ENCODE results near the gene PCDHGA1.

Gene PCDHGA1

DNA sequence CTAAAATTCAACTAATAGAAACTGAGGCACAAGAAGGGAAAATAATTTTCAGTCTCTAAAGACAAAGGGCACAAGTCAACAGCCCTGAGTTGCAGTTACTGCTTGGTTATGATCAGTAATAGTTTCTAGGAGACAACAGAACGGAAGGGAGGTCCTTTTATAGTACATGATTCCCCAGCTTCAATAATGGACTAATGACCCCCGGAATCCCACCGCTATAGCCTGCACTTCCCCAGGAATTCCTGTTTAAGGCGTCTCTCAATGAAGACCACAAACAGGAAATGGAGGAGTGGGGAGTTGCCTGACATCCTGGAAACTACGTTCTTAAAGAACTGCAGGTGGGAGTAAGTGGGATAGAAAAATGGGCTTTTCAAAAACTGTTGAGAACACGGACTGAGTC lies 227.8 kb downstream of the PCDHGA1 start:
- TF ChIP-seq, protein P1, sequence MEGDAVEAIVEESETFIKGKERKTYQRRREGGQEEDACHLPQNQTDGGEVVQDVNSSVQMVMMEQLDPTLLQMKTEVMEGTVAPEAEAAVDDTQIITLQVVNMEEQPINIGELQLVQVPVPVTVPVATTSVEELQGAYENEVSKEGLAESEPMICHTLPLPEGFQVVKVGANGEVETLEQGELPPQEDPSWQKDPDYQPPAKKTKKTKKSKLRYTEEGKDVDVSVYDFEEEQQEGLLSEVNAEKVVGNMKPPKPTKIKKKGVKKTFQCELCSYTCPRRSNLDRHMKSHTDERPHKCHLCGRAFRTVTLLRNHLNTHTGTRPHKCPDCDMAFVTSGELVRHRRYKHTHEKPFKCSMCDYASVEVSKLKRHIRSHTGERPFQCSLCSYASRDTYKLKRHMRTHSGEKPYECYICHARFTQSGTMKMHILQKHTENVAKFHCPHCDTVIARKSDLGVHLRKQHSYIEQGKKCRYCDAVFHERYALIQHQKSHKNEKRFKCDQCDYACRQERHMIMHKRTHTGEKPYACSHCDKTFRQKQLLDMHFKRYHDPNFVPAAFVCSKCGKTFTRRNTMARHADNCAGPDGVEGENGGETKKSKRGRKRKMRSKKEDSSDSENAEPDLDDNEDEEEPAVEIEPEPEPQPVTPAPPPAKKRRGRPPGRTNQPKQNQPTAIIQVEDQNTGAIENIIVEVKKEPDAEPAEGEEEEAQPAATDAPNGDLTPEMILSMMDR (IDR thresholded peaks at IDR 0.05; ENCODE audit: low read depth, low read length), result no peak
- no peak overlapping the region for H3K4me3 ChIP-seq (ENCODE audit: low read depth, low read length)

DNA sequence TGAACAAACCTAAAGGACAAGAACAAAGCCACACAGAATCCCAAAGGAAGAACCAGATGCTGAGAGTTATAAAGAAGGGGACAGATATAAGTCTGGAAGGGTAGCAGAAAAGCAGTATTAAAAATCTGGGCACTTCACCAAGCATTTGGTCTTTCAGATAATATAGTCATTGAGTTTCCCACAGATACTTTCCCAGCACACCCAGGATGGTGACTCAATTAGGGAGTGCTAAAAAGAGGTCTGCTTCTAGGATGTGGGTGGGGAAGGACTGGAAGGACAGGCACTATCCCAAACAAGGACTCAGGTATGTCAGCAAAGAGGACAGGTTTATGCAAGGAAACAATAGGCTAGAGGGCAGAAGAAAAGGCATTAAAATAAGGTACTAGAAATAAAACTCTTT lies 229.1 kb downstream of the PCDHGA1 start:
- TF ChIP-seq, protein P1 (IDR thresholded peaks at IDR 0.05; ENCODE audit: low read depth, low read length), result no peak
- no peak overlapping the region for H3K4me3 ChIP-seq (ENCODE audit: low read depth, low read length)

DNA sequence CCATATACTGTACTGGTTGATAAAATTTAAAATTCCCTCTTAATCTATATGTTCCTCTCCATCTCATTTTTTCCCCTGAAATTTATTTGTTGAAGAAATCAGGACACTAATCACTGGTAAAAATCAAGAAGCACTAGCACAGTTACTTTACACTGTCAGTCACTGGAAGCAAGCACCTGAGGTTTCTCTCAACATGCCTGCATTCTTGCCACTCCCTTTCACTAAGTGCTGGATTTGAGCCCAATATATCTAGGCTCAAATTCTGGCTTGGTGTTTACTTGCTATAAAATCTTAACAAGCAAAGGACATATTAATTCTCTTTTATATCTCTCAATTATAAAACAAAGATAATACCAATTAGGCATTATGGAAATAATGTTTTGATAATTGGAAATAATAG lies 229.8 kb downstream of the PCDHGA1 start:
- no peak overlapping the region for H3K4me3 ChIP-seq (ENCODE audit: low read depth, low read length)
- TF ChIP-seq, protein P1 (IDR thresholded peaks at IDR 0.05; ENCODE audit: low read depth, low read length), result no peak

DNA sequence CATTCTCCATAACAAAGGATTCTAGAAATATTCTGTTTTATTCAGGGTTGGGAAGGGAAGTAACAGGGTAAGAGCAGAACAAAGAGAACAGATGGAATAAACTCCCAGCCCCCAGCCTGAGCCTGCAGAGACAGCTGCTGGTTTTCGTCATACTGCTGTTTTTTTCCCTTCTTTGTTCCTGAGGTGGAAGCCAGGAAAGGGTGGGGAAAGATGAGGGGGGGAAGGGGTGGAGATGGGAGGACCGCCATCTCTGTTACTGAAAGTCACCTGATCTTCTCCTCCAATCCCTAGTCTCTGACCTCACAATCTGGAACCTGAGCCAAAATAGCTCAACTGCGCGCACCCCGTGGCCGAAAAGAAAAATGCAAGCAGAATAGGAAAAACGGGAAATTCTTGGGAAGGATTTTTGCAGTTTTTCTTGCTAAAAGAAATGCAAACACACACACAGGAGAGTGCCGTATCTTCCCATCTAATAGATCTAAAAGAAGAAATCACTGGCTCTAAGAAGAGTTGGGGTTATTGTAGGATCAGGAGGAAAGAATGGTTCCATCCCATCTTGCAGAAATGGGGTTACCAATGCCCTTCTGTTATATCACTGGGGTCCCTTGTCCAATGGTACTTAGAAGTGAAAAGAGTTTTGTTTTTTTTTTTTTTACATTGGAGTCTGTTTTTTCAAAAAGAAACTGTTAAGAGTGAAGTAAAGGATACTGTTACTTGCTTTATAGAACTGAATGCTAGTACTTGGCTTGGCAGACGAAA lies 230.6 kb downstream of the PCDHGA1 start:
- TF ChIP-seq, protein P1 (IDR thresholded peaks at IDR 0.05; ENCODE audit: low read depth, low read length), result peak; percentile 93
- H3K4me3 ChIP-seq (ENCODE audit: low read depth, low read length), result peak overlapping the region; percentile 3; the same call in 1 of the 2 replicates

Measured in WI38 (cell line).